HL-60 (cell line): ENCODE data around the gene MEIKIN.

ENCODE experiments used
- CTCF ChIP-seq: IDR thresholded peaks from one replicate; pipeline ENCODE4 v1.5.1; 2011; ENCODE audit warnings: low read length, control low read depth, inconsistent platforms; ENCODE audit not compliant: insufficient read depth
- GABPA ChIP-seq: IDR thresholded peaks from 2 replicates; pipeline ENCODE4 v1.6.1; 2012; ENCODE audit warnings: low read depth
- POLR2AphosphoS5 ChIP-seq: IDR thresholded peaks from 2 replicates; pipeline ENCODE4 v1.6.1; 2012; ENCODE audit warnings: low read depth
- TF ChIP-seq, protein P1 (sequence below): IDR thresholded peaks from 2 replicates; pipeline ENCODE4 v1.6.1; 2012; ENCODE audit warnings: low read depth; ENCODE audit not compliant: insufficient replicate concordance

DNA sequence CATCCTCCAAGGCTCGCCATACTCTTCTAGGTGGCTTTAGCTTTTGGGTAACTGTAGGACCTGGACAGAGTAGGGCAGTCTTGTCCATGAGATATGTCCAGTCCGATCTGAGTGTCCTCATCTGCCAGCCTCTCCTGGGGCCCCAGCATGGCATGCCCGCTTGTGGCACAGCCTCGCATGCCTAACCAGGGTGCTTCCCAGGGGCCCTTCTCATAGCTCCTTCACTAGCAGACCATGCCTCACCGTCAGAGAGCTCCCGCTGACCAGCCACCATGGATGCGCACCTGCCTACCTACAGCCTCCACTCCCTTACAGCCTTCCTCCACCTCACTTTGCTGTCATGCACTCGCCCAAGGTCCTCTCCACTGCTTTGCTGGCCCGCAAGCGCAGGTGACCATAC lies 88.1 kb downstream of the MEIKIN start:
- TF ChIP-seq CTCF: no peak
- no peak for TF ChIP-seq GABPA
- TF ChIP-seq POLR2AphosphoS5: no peak
- TF ChIP-seq, protein P1, sequence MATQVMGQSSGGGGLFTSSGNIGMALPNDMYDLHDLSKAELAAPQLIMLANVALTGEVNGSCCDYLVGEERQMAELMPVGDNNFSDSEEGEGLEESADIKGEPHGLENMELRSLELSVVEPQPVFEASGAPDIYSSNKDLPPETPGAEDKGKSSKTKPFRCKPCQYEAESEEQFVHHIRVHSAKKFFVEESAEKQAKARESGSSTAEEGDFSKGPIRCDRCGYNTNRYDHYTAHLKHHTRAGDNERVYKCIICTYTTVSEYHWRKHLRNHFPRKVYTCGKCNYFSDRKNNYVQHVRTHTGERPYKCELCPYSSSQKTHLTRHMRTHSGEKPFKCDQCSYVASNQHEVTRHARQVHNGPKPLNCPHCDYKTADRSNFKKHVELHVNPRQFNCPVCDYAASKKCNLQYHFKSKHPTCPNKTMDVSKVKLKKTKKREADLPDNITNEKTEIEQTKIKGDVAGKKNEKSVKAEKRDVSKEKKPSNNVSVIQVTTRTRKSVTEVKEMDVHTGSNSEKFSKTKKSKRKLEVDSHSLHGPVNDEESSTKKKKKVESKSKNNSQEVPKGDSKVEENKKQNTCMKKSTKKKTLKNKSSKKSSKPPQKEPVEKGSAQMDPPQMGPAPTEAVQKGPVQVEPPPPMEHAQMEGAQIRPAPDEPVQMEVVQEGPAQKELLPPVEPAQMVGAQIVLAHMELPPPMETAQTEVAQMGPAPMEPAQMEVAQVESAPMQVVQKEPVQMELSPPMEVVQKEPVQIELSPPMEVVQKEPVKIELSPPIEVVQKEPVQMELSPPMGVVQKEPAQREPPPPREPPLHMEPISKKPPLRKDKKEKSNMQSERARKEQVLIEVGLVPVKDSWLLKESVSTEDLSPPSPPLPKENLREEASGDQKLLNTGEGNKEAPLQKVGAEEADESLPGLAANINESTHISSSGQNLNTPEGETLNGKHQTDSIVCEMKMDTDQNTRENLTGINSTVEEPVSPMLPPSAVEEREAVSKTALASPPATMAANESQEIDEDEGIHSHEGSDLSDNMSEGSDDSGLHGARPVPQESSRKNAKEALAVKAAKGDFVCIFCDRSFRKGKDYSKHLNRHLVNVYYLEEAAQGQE: no peak
